Pancreas (tissue), 10 donors: Measurements from ENCODE around the gene EP400. TPM values are rescaled to one million over a fixed set of nuclear protein-coding genes. Genes with fewer than 3 reads are reported as not detected.

Experiments used
- ATAC-seq, 4 donors: fragments of 200-7000 bp; cut with Tn5 transposase; one replicate each; pipeline versions ENCODE4 v1.8.0 to v1.9.1; 2020; ENCODE audit warnings: mild to moderate bottlenecking in 4 of 4, moderate library complexity in 4 of 4
- DNase-seq, 6 donors: peaks; one replicate each; pipeline ENCODE4 v3.0.0-alpha.2; 2020
- FAIRE-seq: peaks from 2 replicates; lab custom pipeline; 2012; peaks lifted over from hg19 to GRCh38; lab: Jason Lieb, UNC
- H3K27ac ChIP-seq, 4 donors: fragments of 200-600 bp; sonication (generic); 1 replicate in 3 of 4; 2 replicates in 1 of 4; pipeline versions ENCODE4 v1.5.0 to v1.8.0; 2020
- H3K27me3 ChIP-seq, 4 donors: fragments of 200-600 bp; one replicate each; pipeline ENCODE4 v1.8.0; 2021
- H3K36me3 ChIP-seq, 3 donors: fragments of 200-600 bp; sonication (generic) in 1 of 3; one replicate each; pipeline versions ENCODE4 v1.5.0 to v1.8.0; 2020 to 2021
- H3K4me1 ChIP-seq, 3 donors: fragments of 200-600 bp; one replicate each; pipeline ENCODE4 v1.8.0; 2021
- H3K4me3 ChIP-seq, 4 donors: fragments of 200-600 bp; sonication (generic) in 2 of 4; one replicate each; pipeline versions ENCODE4 v1.5.0 to v1.8.0; 2020 to 2021
- H3K9me3 ChIP-seq, 4 donors: fragments of 200-600 bp; one replicate each; pipeline ENCODE4 v1.8.0; 2021
- CTCF ChIP-seq, 4 donors: fragments of 200-600 bp; sonication (generic) in 3 of 4; IDR thresholded peaks; one replicate each; pipeline versions ENCODE4 v1.5.0 to v1.8.0; 2021; ENCODE audit warnings: antibody characterized with exemption in 4 of 4
- WGBS, 2 donors: extraction: QIAGEN DNeasy Blood & Tissue Kit; methylation state at CpG; one replicate each; pipeline ENCODE4 v1.1.7; 2013; 5-methylcytosine and 5-hydroxymethylcytosine counted together
- intact Hi-C, 3 donors: fragments of 100-400 bp; cut with DNase I; formaldehyde crosslinking; loops; one replicate each; pipeline versions ENCODE4 v1.11.1 to v1.14.2; 2022
- polyA plus RNA-seq, 2 donors: library from polyadenylated mRNA; stranded (reverse); fragments of 200-250 nt; gene quantifications; one replicate each; pipeline ENCODE4 v1.2.3, GENCODE V29; 2013
- total RNA-seq, 6 donors: library from RNA; stranded (reverse); fragmentation: NEBNext Ultra II Directional in 4 of 6; extraction: Animal tissue kit (Norgen Biotek cat#: 25700) in 4 of 6; gene quantifications; one replicate each; pipeline versions ENCODE4 v1.2.1 to v1.2.4, GENCODE V29; 2021 to 2023
- donor health status: healthy with polysubstance abuse.
- donor health status: DM: no; HTN: no; CAD: no; lungs with moderate emphysema.
- donor health status: DM: no; HTN: no; CAD: no.
- donor health status: control.
- donor health status: control.
- donor health status: Bipolar disorder and iron deficiency.
- donor health status: DM: yes; HTN: yes; CAD: no.
- donor health status: DM: no; HTN: no; CAD: no.
- donor health status: DM: no; HTN: no; CAD: no.
- donor health status: DM: yes; HTN: yes; CAD: no.

The EP400 gene
- total and polyA plus RNA-seq, 8 donors = 15.9 to 24.3 (median 16.7) TPM

- TF ChIP-seq CTCF (IDR thresholded peaks at IDR 0.05) = no peak
- H3K27me3 ChIP-seq = no peaks in the 10 kb centered on the region
- ATAC-seq = no peak
- H3K4me3 ChIP-seq = peak overlapping the region in 3 of 4 donors; percentile 64 to 84 (median 70)
- intact Hi-C loops = no loop called here
- peaks cover 0 to 3% (median 0%) of the 10 kb centered on the region in 3 donors for H3K4me1 ChIP-seq
- no peak for DNase-seq
- 73 to 75% methylated on average over 9 of the region's 9 CpGs for WGBS, 2 donors
- H3K9me3 ChIP-seq = no peaks in the 10 kb centered on the region
- peaks cover 3 to 20% (median 13%) of the 10 kb centered on the region in 3 donors for H3K36me3 ChIP-seq
- H3K27ac ChIP-seq = no peak overlapping the region
- FAIRE-seq = no peak
Observed at GRCh38 chr12:131930510-131930909, 19.2 kb upstream of the EP400 start.

GRCh38 chr12:131933387-131933786 is 16.4 kb upstream of the EP400 start:
- Histone ChIP-seq H3K36me3 (peaks cover 3 to 20% (median 13%) of the 10 kb centered on the region in 3 donors), H3K4me3 (no peak overlapping the region), H3K4me1 (peaks cover 0 to 3% (median 0%) of the 10 kb centered on the region in 3 donors), H3K27ac (no peak overlapping the region), H3K27me3 (no peaks in the 10 kb centered on the region), H3K9me3 (no peaks in the 10 kb centered on the region)
- DNase-seq (no peak), ATAC-seq (no peak), FAIRE-seq (no peak)
- intact Hi-C loops = no loop called here
- 95 to 97% methylated on average over 8 of the region's 8 CpGs for WGBS, 2 donors
- TF ChIP-seq CTCF (IDR thresholded peaks at IDR 0.05) = no peak

- 90 to 91% methylated on average over 11 of the region's 11 CpGs for WGBS, 2 donors
- Histone ChIP-seq H3K27me3 (no peaks in the 10 kb centered on the region), H3K36me3 (peaks cover 3 to 20% (median 13%) of the 10 kb centered on the region in 3 donors), H3K4me3 (no peak overlapping the region), H3K27ac (no peak overlapping the region), H3K4me1 (peaks cover 0 to 3% (median 0%) of the 10 kb centered on the region in 3 donors), H3K9me3 (no peaks in the 10 kb centered on the region)
- ATAC-seq (no peak), FAIRE-seq (no peak), DNase-seq (no peak)
- intact Hi-C loops = no loop called here
- no peak for TF ChIP-seq CTCF (IDR thresholded peaks at IDR 0.05)
Observed at GRCh38 chr12:131934535-131934934, 15.2 kb upstream of the EP400 start.

- FAIRE-seq = no peak
- Histone ChIP-seq H3K27ac (no peak overlapping the region), H3K4me3 (no peak overlapping the region), H3K36me3 (peaks cover 0 to 17% (median 10%) of the 10 kb centered on the region in 3 donors), H3K9me3 (no peaks in the 10 kb centered on the region), H3K27me3 (no peaks in the 10 kb centered on the region), H3K4me1 (no peaks in the 10 kb centered on the region)
- intact Hi-C loops = no loop called here
- peak in 1 of 6 donors; percentile 2 for DNase-seq
- TF ChIP-seq CTCF (IDR thresholded peaks at IDR 0.05) = no peak
- WGBS, 2 donors = 78 to 94% methylated on average over 7 of the region's 7 CpGs
- ATAC-seq = no peak
Observed at GRCh38 chr12:131938082-131938481, 11.7 kb upstream of the EP400 start.

- Histone ChIP-seq H3K36me3 (peaks cover 0 to 8% (median 8%) of the 10 kb centered on the region in 3 donors), H3K27ac (no peak overlapping the region), H3K9me3 (no peaks in the 10 kb centered on the region), H3K27me3 (no peaks in the 10 kb centered on the region), H3K4me3 (no peak overlapping the region), H3K4me1 (no peaks in the 10 kb centered on the region)
- WGBS, 2 donors = 91 to 93% methylated on average over 16 of the region's 16 CpGs
- TF ChIP-seq CTCF (IDR thresholded peaks at IDR 0.05) = no peak
- no peak for ATAC-seq
- peak in 1 of 6 donors; percentile 33 for DNase-seq
- no peak for FAIRE-seq
- intact Hi-C loops = no loop called here
Observed at GRCh38 chr12:131939007-131939406, 10.7 kb upstream of the EP400 start.
